Spleen (tissue), 11 donors: ENCODE measurements around the gene TESMIN. TPM values are rescaled to one million over a fixed set of nuclear protein-coding genes. Genes with fewer than 3 reads are reported as not detected.

Source experiments
- DNase-seq: peaks from one replicate; pipeline ENCODE4 v3.0.0-alpha.2; 2020
- H3K27ac ChIP-seq, 8 donors: fragments of 200-600 bp; sonication (generic) in 7 of 8; 1 replicate in 4 of 8; 2 replicates in 4 of 8; pipeline versions ENCODE4 v1.5.0 to v1.8.0; 2016 to 2021; ENCODE audit warnings: inconsistent platforms in 4 of 8, mild to moderate bottlenecking in 4 of 8, moderate library complexity in 1 of 8
- H3K27me3 ChIP-seq, 7 donors: fragments of 200-600 bp; sonication (generic) in 6 of 7; replicated peaks in 1 of 7; 1 replicate in 4 of 7; 2 replicates in 3 of 7; pipeline versions ENCODE4 v1.5.0 to v1.8.0; 2016 to 2021; ENCODE audit warnings: inconsistent platforms in 3 of 7, mild to moderate bottlenecking in 1 of 7
- H3K36me3 ChIP-seq, 6 donors: fragments of 200-600 bp; sonication (generic) in 5 of 6; 1 replicate in 4 of 6; 2 replicates in 2 of 6; pipeline versions ENCODE4 v1.5.0 to v1.8.0; 2016 to 2021; ENCODE audit warnings: inconsistent platforms in 2 of 6
- H3K4me1 ChIP-seq, 6 donors: fragments of 200-600 bp; sonication (generic) in 5 of 6; 1 replicate in 3 of 6; 2 replicates in 3 of 6; pipeline versions ENCODE4 v1.5.0 to v1.8.0; 2016 to 2021; ENCODE audit warnings: inconsistent platforms in 3 of 6
- H3K4me3 ChIP-seq, 8 donors: fragments of 200-600 bp; sonication (generic) in 7 of 8; 1 replicate in 4 of 8; 2 replicates in 4 of 8; pipeline versions ENCODE4 v1.5.0 to v1.8.0; 2016 to 2021; ENCODE audit warnings: inconsistent platforms in 4 of 8, mild to moderate bottlenecking in 4 of 8, moderate library complexity in 2 of 8
- H3K9me3 ChIP-seq, 8 donors: fragments of 200-600 bp; sonication (generic) in 7 of 8; 1 replicate in 4 of 8; 2 replicates in 4 of 8; pipeline versions ENCODE4 v1.5.0 to v1.8.0; 2016 to 2021; ENCODE audit warnings: inconsistent platforms in 4 of 8
- CTCF ChIP-seq, 11 experiments: fragments of 200-600 bp in 7 of 11; fragments of 450-650 bp in 4 of 11; sonication (generic) in 4 of 11; IDR thresholded peaks in 8 of 11; conservative IDR thresholded peaks in 3 of 11; 1 replicate in 7 of 11; 2 replicates in 4 of 11; pipeline versions ENCODE4 v1.4.0 to v1.8.0; 2016 to 2021; ENCODE audit warnings: antibody characterized with exemption in 11 of 11, inconsistent platforms in 4 of 11, mild to moderate bottlenecking in 1 of 11
- POLR2A ChIP-seq, 3 donors: fragments of 450-650 bp; IDR thresholded peaks; one replicate each; pipeline ENCODE4 v1.5.1; 2017; ENCODE audit warnings: antibody characterized with exemption in 3 of 3, mild to moderate bottlenecking in 1 of 3
- POLR2AphosphoS5 ChIP-seq, 3 donors: sonication (generic); formaldehyde crosslinking; IDR thresholded peaks; one replicate each; pipeline ENCODE4 v1.5.1; 2017; ENCODE audit warnings: antibody characterized with exemption in 3 of 3
- WGBS, 5 donors: extraction: QIAGEN DNeasy Blood & Tissue Kit in 3 of 5; methylation state at CpG; one replicate each; pipeline versions ENCODE4 v1.1.5 to v1.1.7; 2013 to 2018; 5-methylcytosine and 5-hydroxymethylcytosine counted together
- intact Hi-C: fragments of 100-400 bp; cut with DNase I; formaldehyde crosslinking; loops from one replicate; pipeline ENCODE4 v1.15.0; 2023; ENCODE audit warnings: low total_unique reads
- polyA plus RNA-seq, 3 donors: library from polyadenylated mRNA; stranded (reverse); fragments of 200-250 nt; gene quantifications; one replicate each; pipeline ENCODE4 v1.2.1, GENCODE V29; 2013
- total RNA-seq, 7 donors: library from RNA; depleted of rRNA in 3 of 7; stranded (reverse); fragments of >200 nt in 3 of 7; fragmentation: NEBNext Ultra II Directional in 4 of 7; extraction: Animal tissue kit (Norgen Biotek cat#: 25700) in 4 of 7; gene quantifications; one replicate each; pipeline versions ENCODE4 v1.1.0 to v1.2.1, GENCODE V29; 2016 to 2021
- donor health status: healthy with polysubstance abuse.
- donor health status: DM: no; HTN: no; CAD: no; lungs with moderate emphysema.
- donor health status: DM: no; HTN: no; CAD: no.
- donor health status: Bipolar disorder and iron deficiency.
- donor health status: healthy.
- donor health status: DM: no; HTN: no; CAD: no.
- donor health status: DM: yes; HTN: yes; CAD: no.

TESMIN gene
- total and polyA plus RNA-seq, 10 donors: 0.70 to 8.4 (median 4.4) TPM

- H3K9me3 ChIP-seq: no peaks in the 10 kb centered on the region
- WGBS, 5 donors: 88 to 92% (median 89%) methylated on average over 20 of the region's 20 CpGs
- H3K27ac ChIP-seq: no peak overlapping the region
- TF ChIP-seq CTCF (IDR thresholded peaks at IDR 0.05 in 8 of 11, conservative IDR thresholded peaks at IDR 0.05 in 3 of 11) (no peak), POLR2AphosphoS5 (IDR thresholded peaks at IDR 0.05) (no peak), POLR2A (IDR thresholded peaks at IDR 0.05) (no peak)
- peaks cover 0 to 3% (median 0%) of the 10 kb centered on the region in 6 donors for H3K4me1 ChIP-seq
- no peak overlapping the region for H3K4me3 ChIP-seq
- H3K27me3 ChIP-seq: no peaks in the 10 kb centered on the region
- intact Hi-C loops: no loop called here
- DNase-seq: no peak
- peaks cover 9 to 100% (median 100%) of the 10 kb centered on the region in 6 donors for H3K36me3 ChIP-seq
Measured at GRCh38 chr11:68776442-68777235, 25.3 kb upstream of the TESMIN start.

GRCh38 chr11:68775951-68776388 lies 24.6 kb upstream of the TESMIN start:
- Histone ChIP-seq H3K36me3 (peaks cover 9 to 100% (median 100%) of the 10 kb centered on the region in 6 donors), H3K27me3 (no peaks in the 10 kb centered on the region), H3K4me3 (no peak overlapping the region), H3K9me3 (no peaks in the 10 kb centered on the region), H3K27ac (no peak overlapping the region), H3K4me1 (peaks cover 0 to 2% (median 0%) of the 10 kb centered on the region in 6 donors)
- no peak for DNase-seq
- intact Hi-C loops: no loop called here
- 92 to 97% (median 95%) methylated on average over 4 of the region's 4 CpGs for WGBS, 5 donors
- no peak for TF ChIP-seq CTCF (IDR thresholded peaks at IDR 0.05 in 8 of 11, conservative IDR thresholded peaks at IDR 0.05 in 3 of 11)
- no peak for TF ChIP-seq POLR2A (IDR thresholded peaks at IDR 0.05)
- no peak for TF ChIP-seq POLR2AphosphoS5 (IDR thresholded peaks at IDR 0.05)

GRCh38 chr11:68774194-68774585 lies 22.9 kb upstream of the TESMIN start:
- Histone ChIP-seq H3K9me3 (no peaks in the 10 kb centered on the region), H3K4me1 (no peaks in the 10 kb centered on the region), H3K4me3 (no peak overlapping the region), H3K27ac (no peak overlapping the region), H3K27me3 (no peaks in the 10 kb centered on the region), H3K36me3 (peaks cover 9 to 100% (median 99%) of the 10 kb centered on the region in 6 donors)
- TF ChIP-seq POLR2A (IDR thresholded peaks at IDR 0.05): no peak
- intact Hi-C loops: no loop called here
- no peak for DNase-seq
- 82 to 93% (median 86%) methylated on average over 9 of the region's 9 CpGs for WGBS, 5 donors

GRCh38 chr11:68773521-68774193 lies 22.3 kb upstream of the TESMIN start:
- no peaks in the 10 kb centered on the region for H3K27me3 ChIP-seq
- intact Hi-C loops: no loop called here
- 82 to 90% (median 88%) methylated on average over 22 of the region's 22 CpGs for WGBS, 5 donors
- H3K9me3 ChIP-seq: no peaks in the 10 kb centered on the region
- peak overlapping the region in 2 of 8 donors; percentile 15 to 33 for H3K27ac ChIP-seq
- peaks cover 9 to 100% (median 98%) of the 10 kb centered on the region in 6 donors for H3K36me3 ChIP-seq
- DNase-seq: no peak
- H3K4me1 ChIP-seq: no peaks in the 10 kb centered on the region
- H3K4me3 ChIP-seq: no peak overlapping the region
- TF ChIP-seq CTCF (IDR thresholded peaks at IDR 0.05 in 8 of 11, conservative IDR thresholded peaks at IDR 0.05 in 3 of 11): no peak
- peak in 2 of 3 donors; percentile 31 to 38 for TF ChIP-seq POLR2AphosphoS5 (IDR thresholded peaks at IDR 0.05)
